ENCODE measurements around the gene IGFBP6.

IGFBP6 gene

GRCh38 chr12:53068811-53069585 is 28.5 kb upstream of the IGFBP6 start:
- peaks cover 58% of the 10 kb centered on the region for H3K4me1 ChIP-seq (ENCODE audit: control insufficient read depth, insufficient read depth, low read length)
- H3K27me3 ChIP-seq (ENCODE audit: control insufficient read depth, insufficient read depth, low read length): no peaks in the 10 kb centered on the region
- H3K9me3 ChIP-seq (replicated peaks; ENCODE audit: low read length): no peaks in the 10 kb centered on the region
- H3K4me2 ChIP-seq (ENCODE audit: low read length): no peak overlapping the region
- no peak overlapping the region for H3K9ac ChIP-seq (ENCODE audit: low read depth, low read length)
- H3K36me3 ChIP-seq (ENCODE audit: insufficient read depth, low read length): peaks cover 44% of the 10 kb centered on the region
- no peak overlapping the region for H3K4me3 ChIP-seq (ENCODE audit: low read length)

- Histone ChIP-seq H3K9ac (ENCODE audit: low read depth, low read length) (no peak overlapping the region), H3K36me3 (ENCODE audit: insufficient read depth, low read length) (peaks cover 46% of the 10 kb centered on the region), H3K27me3 (ENCODE audit: control insufficient read depth, insufficient read depth, low read length) (no peaks in the 10 kb centered on the region), H3K9me3 (replicated peaks; ENCODE audit: low read length) (no peaks in the 10 kb centered on the region), H3K4me1 (ENCODE audit: control insufficient read depth, insufficient read depth, low read length) (peaks cover 51% of the 10 kb centered on the region), H3K4me3 (ENCODE audit: low read length) (no peak overlapping the region), H3K4me2 (ENCODE audit: low read length) (no peak overlapping the region)
These were observed 27.7 kb upstream of the IGFBP6 start for GRCh38 chr12:53069621-53070410.

GRCh38 chr12:53070877-53071492 is 26.5 kb upstream of the IGFBP6 start:
- no peak overlapping the region for H3K4me2 ChIP-seq (ENCODE audit: low read length)
- H3K9me3 ChIP-seq (replicated peaks; ENCODE audit: low read length): no peaks in the 10 kb centered on the region
- H3K36me3 ChIP-seq (ENCODE audit: insufficient read depth, low read length): peaks cover 47% of the 10 kb centered on the region
- no peak overlapping the region for H3K4me3 ChIP-seq (ENCODE audit: low read length)
- H3K27me3 ChIP-seq (ENCODE audit: control insufficient read depth, insufficient read depth, low read length): no peaks in the 10 kb centered on the region
- H3K9ac ChIP-seq (ENCODE audit: low read depth, low read length): no peak overlapping the region
- peaks cover 41% of the 10 kb centered on the region for H3K4me1 ChIP-seq (ENCODE audit: control insufficient read depth, insufficient read depth, low read length)

- H3K9ac ChIP-seq (ENCODE audit: low read depth, low read length): no peak overlapping the region
- H3K36me3 ChIP-seq (ENCODE audit: insufficient read depth, low read length): peaks cover 46% of the 10 kb centered on the region
- H3K4me3 ChIP-seq (ENCODE audit: low read length): no peak overlapping the region
- peaks cover 34% of the 10 kb centered on the region for H3K4me1 ChIP-seq (ENCODE audit: control insufficient read depth, insufficient read depth, low read length)
- H3K9me3 ChIP-seq (replicated peaks; ENCODE audit: low read length): no peaks in the 10 kb centered on the region
- peak overlapping the region; percentile 19 for H3K4me2 ChIP-seq (ENCODE audit: low read length)
- no peaks in the 10 kb centered on the region for H3K27me3 ChIP-seq (ENCODE audit: control insufficient read depth, insufficient read depth, low read length)
These were observed 25.6 kb upstream of the IGFBP6 start for GRCh38 chr12:53071591-53072551.

- Histone ChIP-seq H3K4me2 (ENCODE audit: low read length) (no peak overlapping the region), H3K9ac (ENCODE audit: low read depth, low read length) (no peak overlapping the region), H3K4me3 (ENCODE audit: low read length) (no peak overlapping the region), H3K4me1 (ENCODE audit: control insufficient read depth, insufficient read depth, low read length) (peaks cover 34% of the 10 kb centered on the region), H3K27me3 (ENCODE audit: control insufficient read depth, insufficient read depth, low read length) (no peaks in the 10 kb centered on the region), H3K36me3 (ENCODE audit: insufficient read depth, low read length) (peaks cover 42% of the 10 kb centered on the region), H3K9me3 (replicated peaks; ENCODE audit: low read length) (no peaks in the 10 kb centered on the region)
These were observed 23.6 kb upstream of the IGFBP6 start for GRCh38 chr12:53073881-53074280.

GRCh38 chr12:53074283-53074998 is 23.0 kb upstream of the IGFBP6 start:
- Histone ChIP-seq H3K36me3 (ENCODE audit: insufficient read depth, low read length) (peaks cover 42% of the 10 kb centered on the region), H3K4me2 (ENCODE audit: low read length) (no peak overlapping the region), H3K9ac (ENCODE audit: low read depth, low read length) (no peak overlapping the region), H3K27me3 (ENCODE audit: control insufficient read depth, insufficient read depth, low read length) (no peaks in the 10 kb centered on the region), H3K4me3 (ENCODE audit: low read length) (no peak overlapping the region), H3K9me3 (replicated peaks; ENCODE audit: low read length) (no peaks in the 10 kb centered on the region), H3K4me1 (ENCODE audit: control insufficient read depth, insufficient read depth, low read length) (peaks cover 34% of the 10 kb centered on the region)

- H3K36me3 ChIP-seq (ENCODE audit: insufficient read depth, low read length): peaks cover 42% of the 10 kb centered on the region
- no peak overlapping the region for H3K9ac ChIP-seq (ENCODE audit: low read depth, low read length)
- no peak overlapping the region for H3K4me3 ChIP-seq (ENCODE audit: low read length)
- peaks cover 37% of the 10 kb centered on the region for H3K4me1 ChIP-seq (ENCODE audit: control insufficient read depth, insufficient read depth, low read length)
- no peak overlapping the region for H3K4me2 ChIP-seq (ENCODE audit: low read length)
- H3K9me3 ChIP-seq (replicated peaks; ENCODE audit: low read length): no peaks in the 10 kb centered on the region
- no peaks in the 10 kb centered on the region for H3K27me3 ChIP-seq (ENCODE audit: control insufficient read depth, insufficient read depth, low read length)
These were observed 22.5 kb upstream of the IGFBP6 start for GRCh38 chr12:53074999-53075370.

GRCh38 chr12:53076461-53076860 is 21.0 kb upstream of the IGFBP6 start:
- Histone ChIP-seq H3K4me3 (ENCODE audit: low read length) (no peak overlapping the region), H3K27me3 (ENCODE audit: control insufficient read depth, insufficient read depth, low read length) (no peaks in the 10 kb centered on the region), H3K9ac (ENCODE audit: low read depth, low read length) (no peak overlapping the region), H3K9me3 (replicated peaks; ENCODE audit: low read length) (no peaks in the 10 kb centered on the region), H3K4me2 (ENCODE audit: low read length) (no peak overlapping the region), H3K36me3 (ENCODE audit: insufficient read depth, low read length) (peaks cover 37% of the 10 kb centered on the region), H3K4me1 (ENCODE audit: control insufficient read depth, insufficient read depth, low read length) (peaks cover 42% of the 10 kb centered on the region)

GRCh38 chr12:53077030-53077429 is 20.4 kb upstream of the IGFBP6 start:
- H3K9me3 ChIP-seq (replicated peaks; ENCODE audit: low read length): no peaks in the 10 kb centered on the region
- H3K27me3 ChIP-seq (ENCODE audit: control insufficient read depth, insufficient read depth, low read length): no peaks in the 10 kb centered on the region
- H3K36me3 ChIP-seq (ENCODE audit: insufficient read depth, low read length): peaks cover 34% of the 10 kb centered on the region
- H3K9ac ChIP-seq (ENCODE audit: low read depth, low read length): no peak overlapping the region
- H3K4me2 ChIP-seq (ENCODE audit: low read length): peak overlapping the region; percentile 98
- no peak overlapping the region for H3K4me3 ChIP-seq (ENCODE audit: low read length)
- peaks cover 37% of the 10 kb centered on the region for H3K4me1 ChIP-seq (ENCODE audit: control insufficient read depth, insufficient read depth, low read length)

- Histone ChIP-seq H3K4me2 (ENCODE audit: low read length) (peak overlapping the region; percentile 98), H3K4me1 (ENCODE audit: control insufficient read depth, insufficient read depth, low read length) (peaks cover 30% of the 10 kb centered on the region), H3K36me3 (ENCODE audit: insufficient read depth, low read length) (peaks cover 28% of the 10 kb centered on the region)
These were observed 18.8 kb upstream of the IGFBP6 start for GRCh38 chr12:53078425-53079225.

More at GRCh38 chr12:53078425-53079225, 18.8 kb upstream of the IGFBP6 start:
- H3K9ac ChIP-seq (ENCODE audit: low read depth, low read length): peak overlapping the region; percentile 85
- H3K4me3 ChIP-seq (ENCODE audit: low read length): peak overlapping the region; percentile 88
- H3K27me3 ChIP-seq (ENCODE audit: control insufficient read depth, insufficient read depth, low read length): no peaks in the 10 kb centered on the region
- no peaks in the 10 kb centered on the region for H3K9me3 ChIP-seq (replicated peaks; ENCODE audit: low read length)
